ENCODE measurements around the gene MAGI2. TPM values are rescaled to one million over a fixed set of nuclear protein-coding genes. Genes with fewer than 3 reads are reported as not detected.

The MAGI2 gene
- total RNA-seq, 1 donor from 2014 or later: 5.4 TPM

- Mint-ChIP-seq H3K4me3 (ENCODE audit: unreplicated experiment) (no peak overlapping the region), H3K4me1 (ENCODE audit: low read depth, unreplicated experiment) (peaks cover 27% of the 10 kb centered on the region), H3K27ac (ENCODE audit: unreplicated experiment) (peak overlapping the region; percentile 50), H3K27me3 (ENCODE audit: low read depth, unreplicated experiment) (no peaks in the 10 kb centered on the region), H3K9me3 (ENCODE audit: unreplicated experiment) (no peaks in the 10 kb centered on the region), H3K36me3 (ENCODE audit: low read depth, unreplicated experiment) (no peaks in the 10 kb centered on the region)
- DNase-seq (ENCODE audit: low read depth): no peak
- Histone ChIP-seq H3K36me3 (ENCODE audit: insufficient read depth, low read length) (no peaks in the 10 kb centered on the region), H3K9ac (ENCODE audit: low read length) (no peak overlapping the region), H3K4me3 (ENCODE audit: insufficient read depth, low read depth, low read length) (no peak overlapping the region), H2AFZ (ENCODE audit: low read depth, low read length) (no peak overlapping the region), H3K9me3 (ENCODE audit: insufficient read depth, low read depth, low read length) (no peaks in the 10 kb centered on the region), H3K27me3 (ENCODE audit: insufficient read depth, low read length) (no peaks in the 10 kb centered on the region), H4K20me1 (ENCODE audit: insufficient read depth, low read length) (no peaks in the 10 kb centered on the region), H3K4me2 (ENCODE audit: low read length) (no peak overlapping the region), H3K79me2 (ENCODE audit: insufficient read depth, low read length) (no peaks in the 10 kb centered on the region), H3K4me1 (ENCODE audit: insufficient read depth, low read length) (peaks cover 8% of the 10 kb centered on the region), H3K27ac (ENCODE audit: low read depth, low read length) (no peak overlapping the region)
- FAIRE-seq: no peak
- TF ChIP-seq EZH2 (IDR thresholded peaks at IDR 0.05; ENCODE audit: insufficient read depth, low read length) (no peak), CTCF (IDR thresholded peaks at IDR 0.05; ENCODE audit: insufficient read depth, low read depth, low read length) (no peak)
Observed at GRCh38 chr7:79497728-79498127, 44.3 kb upstream of the MAGI2 start.

DNA sequence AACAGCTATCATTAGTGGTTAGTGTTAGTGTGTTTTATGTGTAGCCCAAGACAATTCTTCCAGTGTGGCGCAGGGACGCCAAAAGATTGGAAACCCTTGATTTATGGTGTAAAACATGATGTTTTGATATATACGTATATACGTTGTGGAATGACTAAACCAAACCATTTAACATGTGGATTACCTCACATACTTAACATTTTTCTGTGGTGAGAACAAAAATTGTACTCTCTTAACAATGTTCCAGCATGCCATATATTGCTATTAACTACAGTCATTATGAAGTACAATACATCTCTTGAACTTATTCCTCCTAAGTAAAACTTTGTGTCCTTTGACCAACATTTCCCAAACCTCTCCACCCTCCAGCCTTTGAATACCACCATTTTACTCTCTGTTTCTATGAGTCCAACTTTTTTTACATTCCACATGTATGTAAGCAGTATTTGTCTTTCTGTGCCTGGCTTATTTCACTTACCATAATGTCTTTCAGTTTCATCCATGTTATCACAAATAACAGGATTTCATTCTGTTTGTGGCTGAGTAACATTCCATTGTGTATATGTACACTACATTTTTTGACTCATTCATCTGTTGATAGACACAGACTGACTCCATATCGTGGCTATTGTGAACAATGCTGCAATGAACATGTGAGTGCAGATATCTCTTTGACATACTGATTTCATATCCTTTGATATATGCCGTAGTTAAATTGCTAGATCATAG is 42.2 kb upstream of the MAGI2 start:
- H3K4me3 Mint-ChIP-seq (ENCODE audit: unreplicated experiment): no peak overlapping the region
- peak overlapping the region; percentile 31 for H2AFZ ChIP-seq (ENCODE audit: low read depth, low read length)
- peak overlapping the region; percentile 98 for H3K27ac Mint-ChIP-seq (ENCODE audit: unreplicated experiment)
- no peaks in the 10 kb centered on the region for H3K27me3 ChIP-seq (ENCODE audit: insufficient read depth, low read length)
- no peak overlapping the region for H3K4me3 ChIP-seq (ENCODE audit: insufficient read depth, low read depth, low read length)
- H3K9me3 ChIP-seq (ENCODE audit: insufficient read depth, low read depth, low read length): no peaks in the 10 kb centered on the region
- no peaks in the 10 kb centered on the region for H3K9me3 Mint-ChIP-seq (ENCODE audit: unreplicated experiment)
- peaks cover 27% of the 10 kb centered on the region for H3K4me1 Mint-ChIP-seq (ENCODE audit: low read depth, unreplicated experiment)
- no peaks in the 10 kb centered on the region for H3K27me3 Mint-ChIP-seq (ENCODE audit: low read depth, unreplicated experiment)
- peak overlapping the region; percentile 57 for H3K4me2 ChIP-seq (ENCODE audit: low read length)
- peak; percentile 79 for DNase-seq (ENCODE audit: low read depth)
- H3K36me3 ChIP-seq (ENCODE audit: insufficient read depth, low read length): no peaks in the 10 kb centered on the region
- H3K36me3 Mint-ChIP-seq (ENCODE audit: low read depth, unreplicated experiment): no peaks in the 10 kb centered on the region
- no peaks in the 10 kb centered on the region for H4K20me1 ChIP-seq (ENCODE audit: insufficient read depth, low read length)
- H3K9ac ChIP-seq (ENCODE audit: low read length): peak overlapping the region; percentile 34
- H3K4me1 ChIP-seq (ENCODE audit: insufficient read depth, low read length): peaks cover 8% of the 10 kb centered on the region
- H3K79me2 ChIP-seq (ENCODE audit: insufficient read depth, low read length): no peaks in the 10 kb centered on the region
- FAIRE-seq: peak; percentile 98
- peak overlapping the region; percentile 42 for H3K27ac ChIP-seq (ENCODE audit: low read depth, low read length)
- no peak for TF ChIP-seq EZH2 (IDR thresholded peaks at IDR 0.05; ENCODE audit: insufficient read depth, low read length)
- no peak for TF ChIP-seq CTCF (IDR thresholded peaks at IDR 0.05; ENCODE audit: insufficient read depth, low read depth, low read length)

GRCh38 chr7:79494046-79494445 is 40.6 kb upstream of the MAGI2 start:
- H3K9ac ChIP-seq (ENCODE audit: low read length): no peak overlapping the region
- no peak for DNase-seq (ENCODE audit: low read depth)
- no peaks in the 10 kb centered on the region for H3K36me3 ChIP-seq (ENCODE audit: insufficient read depth, low read length)
- TF ChIP-seq EZH2 (IDR thresholded peaks at IDR 0.05; ENCODE audit: insufficient read depth, low read length) (no peak), CTCF (IDR thresholded peaks at IDR 0.05; ENCODE audit: insufficient read depth, low read depth, low read length) (no peak)
- no peaks in the 10 kb centered on the region for H3K79me2 ChIP-seq (ENCODE audit: insufficient read depth, low read length)
- H3K27me3 ChIP-seq (ENCODE audit: insufficient read depth, low read length): no peaks in the 10 kb centered on the region
- H3K4me1 Mint-ChIP-seq (ENCODE audit: low read depth, unreplicated experiment): peaks cover 34% of the 10 kb centered on the region
- no peaks in the 10 kb centered on the region for H4K20me1 ChIP-seq (ENCODE audit: insufficient read depth, low read length)
- no peaks in the 10 kb centered on the region for H3K9me3 Mint-ChIP-seq (ENCODE audit: unreplicated experiment)
- H3K27me3 Mint-ChIP-seq (ENCODE audit: low read depth, unreplicated experiment): no peaks in the 10 kb centered on the region
- no peak for FAIRE-seq
- H3K4me1 ChIP-seq (ENCODE audit: insufficient read depth, low read length): peaks cover 8% of the 10 kb centered on the region
- no peak overlapping the region for H3K4me2 ChIP-seq (ENCODE audit: low read length)
- no peaks in the 10 kb centered on the region for H3K9me3 ChIP-seq (ENCODE audit: insufficient read depth, low read depth, low read length)
- H3K4me3 Mint-ChIP-seq (ENCODE audit: unreplicated experiment): no peak overlapping the region
- no peak overlapping the region for H2AFZ ChIP-seq (ENCODE audit: low read depth, low read length)
- peak overlapping the region; percentile 4 for H3K27ac Mint-ChIP-seq (ENCODE audit: unreplicated experiment)
- H3K27ac ChIP-seq (ENCODE audit: low read depth, low read length): no peak overlapping the region
- H3K4me3 ChIP-seq (ENCODE audit: insufficient read depth, low read depth, low read length): no peak overlapping the region
- H3K36me3 Mint-ChIP-seq (ENCODE audit: low read depth, unreplicated experiment): no peaks in the 10 kb centered on the region

All from astrocyte (in vitro differentiated cells and primary cell).